SKM-1 (cell line): ENCODE data around the gene KAZN.

Experiments used
- DNase-seq: peaks from one replicate; lab custom pipeline; 2025; ENCODE audit not compliant: unreplicated experiment; lab: John Stamatoyannopoulos, UW

KAZN gene

GRCh38 chr1:15014516-15014915 is 416.0 kb downstream of the KAZN start:
- no peak for DNase-seq

GRCh38 chr1:15016001-15016400 is 417.5 kb downstream of the KAZN start:
- peak; percentile 26 for DNase-seq

DNA sequence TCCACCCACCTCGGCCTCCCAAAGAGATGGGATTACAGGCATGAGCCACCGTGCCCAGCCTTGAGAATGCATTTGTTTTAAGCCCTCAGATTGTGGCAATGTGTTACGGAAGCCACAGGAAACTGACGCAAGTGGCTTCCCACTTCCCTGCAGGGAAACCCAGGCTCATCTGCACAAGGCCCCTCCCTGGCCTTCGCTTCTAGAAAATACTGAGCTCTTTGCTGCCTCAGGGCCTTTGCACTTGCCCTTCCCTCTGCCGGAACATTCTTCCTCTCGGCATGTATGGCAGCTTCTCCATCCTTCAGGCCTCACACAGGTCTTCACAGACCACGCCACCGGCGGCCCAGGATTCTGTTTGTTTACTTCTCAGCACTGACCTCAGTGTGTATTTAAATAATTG is 418.0 kb downstream of the KAZN start:
- DNase-seq, result peak; percentile 59

- no peak for DNase-seq
Measured at GRCh38 chr1:15017120-15017519, 418.6 kb downstream of the KAZN start.

DNA sequence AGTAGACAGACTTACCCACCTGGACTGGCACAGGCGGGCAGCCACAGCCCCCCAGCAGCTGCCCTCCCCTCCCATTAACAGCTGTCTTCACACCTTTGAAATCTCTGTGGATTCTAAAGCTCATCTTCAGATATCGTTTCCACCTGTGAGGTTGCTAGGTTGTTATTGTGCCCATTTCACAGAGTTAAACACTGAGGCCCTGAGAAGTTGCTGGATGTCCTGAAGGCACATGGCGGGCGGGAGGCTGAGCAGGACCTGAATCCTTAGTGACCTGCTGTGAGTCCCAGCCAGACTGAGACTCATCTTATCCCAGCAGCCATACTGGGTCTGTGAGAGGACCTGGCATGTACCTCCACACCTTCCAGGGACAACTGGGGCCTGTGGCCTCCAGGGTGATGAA is 420.3 kb downstream of the KAZN start:
- DNase-seq, result no peak

GRCh38 chr1:15020943-15021745 is 422.7 kb downstream of the KAZN start:
- no peak for DNase-seq

GRCh38 chr1:15022048-15022447 is 423.6 kb downstream of the KAZN start:
- no peak for DNase-seq

- no peak for DNase-seq
Measured at GRCh38 chr1:15023205-15023604, 424.7 kb downstream of the KAZN start.

- no peak for DNase-seq
Measured at GRCh38 chr1:15023976-15024375, 425.5 kb downstream of the KAZN start.

DNA sequence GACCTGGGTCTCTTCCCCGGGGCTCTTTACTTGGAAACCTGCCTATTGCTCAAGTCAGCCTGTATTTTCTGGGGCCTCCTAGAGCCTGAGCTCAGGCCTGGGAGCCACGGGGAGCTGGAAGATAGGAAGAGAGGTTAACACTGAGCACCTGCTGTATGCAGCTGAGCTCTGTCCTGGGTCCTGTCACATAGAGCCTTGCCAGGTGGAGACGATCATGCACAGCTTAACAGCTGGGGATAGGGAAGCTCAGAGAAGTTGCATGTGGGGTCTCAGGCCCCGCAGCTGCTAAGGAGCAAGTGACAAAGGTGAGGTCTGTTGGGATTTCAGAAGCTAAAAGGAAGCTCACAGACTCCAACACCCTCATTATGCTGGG is 427.6 kb downstream of the KAZN start:
- no peak for DNase-seq

DNA sequence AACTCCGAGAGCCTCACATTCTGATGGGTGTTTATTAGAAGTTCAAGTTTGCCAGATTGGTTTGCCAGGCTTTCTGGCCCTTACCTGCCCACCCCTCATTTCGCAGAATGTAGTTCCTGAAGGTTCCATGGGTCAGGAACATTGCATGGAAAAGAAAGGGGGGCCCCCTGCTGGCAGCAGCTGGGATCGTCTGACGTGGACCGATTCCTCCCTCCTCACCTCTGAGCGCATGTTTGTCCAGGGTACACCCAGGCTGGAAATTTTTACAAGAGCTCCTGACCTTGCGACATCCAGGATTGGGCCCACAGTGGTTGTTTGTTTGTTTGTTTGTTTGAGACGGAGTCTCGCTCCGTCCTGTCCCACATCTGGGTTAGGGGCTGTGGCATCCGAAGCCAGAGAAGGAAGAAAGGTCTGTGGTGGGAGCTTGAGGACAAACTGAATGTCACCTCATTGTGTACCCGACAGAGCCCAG is 429.1 kb downstream of the KAZN start:
- no peak for DNase-seq

DNA sequence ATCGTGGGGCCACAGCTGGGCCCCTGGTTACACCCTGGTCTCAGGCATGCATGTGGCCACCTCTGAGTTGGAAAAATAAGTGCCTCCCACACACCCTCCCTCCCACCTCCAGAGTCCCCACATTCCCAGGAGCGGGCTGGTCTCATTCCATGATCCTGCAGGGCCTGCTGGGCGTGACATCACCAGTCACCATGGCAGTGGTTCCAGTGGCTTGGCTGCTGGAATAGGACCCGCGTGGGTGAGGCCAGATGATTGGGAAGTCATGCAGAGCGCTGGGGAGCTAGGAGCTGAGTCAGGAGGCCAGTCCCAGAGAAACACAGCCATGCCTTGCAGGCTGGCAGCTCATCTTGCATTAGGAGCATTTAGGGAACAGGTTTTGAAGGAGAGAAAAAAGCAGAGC is 429.6 kb downstream of the KAZN start:
- no peak for DNase-seq

DNA sequence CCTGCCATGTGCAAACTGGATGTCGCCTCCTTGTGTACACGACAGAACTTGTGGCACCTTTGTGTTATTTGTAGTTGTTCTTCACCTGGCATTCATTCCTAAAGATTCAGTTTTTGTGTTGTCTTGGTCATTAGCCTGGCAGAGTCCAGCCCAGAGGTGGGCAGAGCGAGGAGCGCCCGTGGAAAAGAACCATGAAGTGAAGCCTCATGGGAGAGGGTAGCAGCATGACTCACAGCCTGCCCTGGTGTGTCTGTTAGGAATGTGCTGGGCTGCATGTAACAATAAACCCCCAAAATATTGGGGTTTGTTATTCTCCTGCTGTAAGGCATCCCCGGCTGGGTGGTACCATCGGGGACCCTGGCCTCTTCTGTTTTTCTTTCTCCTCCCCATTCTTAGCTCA is 430.1 kb downstream of the KAZN start:
- DNase-seq, result no peak

GRCh38 chr1:15029036-15029435 is 430.6 kb downstream of the KAZN start:
- no peak for DNase-seq

DNA sequence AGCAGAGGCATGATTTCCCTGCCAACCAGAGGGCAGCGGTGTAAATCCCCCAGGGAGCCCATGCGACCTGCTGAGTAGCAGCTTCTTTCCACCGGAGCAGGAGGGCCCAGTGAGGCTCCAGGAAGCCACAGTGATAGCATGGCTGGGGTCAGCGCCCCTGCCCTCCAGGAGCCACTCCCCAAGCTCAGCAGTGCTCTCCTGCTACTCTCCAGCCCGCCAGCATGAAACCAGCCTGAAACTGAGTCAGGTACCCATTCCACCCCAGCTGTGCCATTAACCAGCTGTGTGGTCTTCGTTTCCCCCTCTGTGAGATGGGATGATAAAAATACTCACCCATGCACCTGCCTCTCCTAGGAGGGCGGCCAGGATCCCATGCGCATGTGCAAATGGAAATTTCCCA is 431.3 kb downstream of the KAZN start:
- DNase-seq, result no peak

- no peak for DNase-seq
Measured at GRCh38 chr1:15031251-15031933, 432.9 kb downstream of the KAZN start.

DNA sequence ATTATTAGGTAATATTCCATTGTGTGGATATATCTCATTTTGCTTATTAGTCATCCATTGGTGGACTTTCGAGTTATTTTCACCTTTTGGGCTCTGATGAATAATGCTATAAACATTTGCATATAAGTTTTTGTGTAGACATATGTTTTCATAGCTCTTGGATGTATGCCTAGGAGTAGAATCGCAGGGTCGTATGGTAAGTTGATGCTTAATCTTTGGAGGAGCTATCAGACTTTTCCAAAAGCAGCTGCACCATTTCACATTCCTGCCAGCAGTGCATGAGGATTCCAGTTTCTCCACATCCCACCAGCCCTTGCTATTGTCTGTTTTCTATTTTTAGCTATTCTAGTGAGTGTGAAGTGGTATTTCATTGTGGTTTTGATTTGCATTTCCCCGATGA is 434.8 kb downstream of the KAZN start:
- no peak for DNase-seq

DNA sequence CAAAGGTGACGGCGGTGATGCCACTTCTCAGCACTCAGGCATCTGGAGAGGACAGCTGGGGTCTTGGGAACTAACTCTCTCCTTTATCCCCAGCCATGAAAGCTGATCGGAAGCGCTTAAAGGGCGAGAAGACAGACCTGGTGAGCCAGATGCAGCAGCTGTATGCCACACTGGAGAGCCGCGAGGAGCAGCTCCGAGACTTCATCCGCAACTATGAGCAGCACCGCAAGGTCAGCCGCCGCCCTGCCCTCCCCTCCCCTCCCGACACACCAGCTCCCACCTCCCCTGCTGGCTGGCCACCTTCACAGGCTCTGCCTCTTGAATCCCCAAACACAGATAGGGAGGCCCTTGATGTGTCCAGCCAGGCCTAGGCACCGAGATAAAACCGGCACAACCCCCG is 436.2 kb downstream of the KAZN start:
- DNase-seq, result no peak

- DNase-seq, result no peak
Measured at GRCh38 chr1:15035236-15035635, 436.8 kb downstream of the KAZN start.

GRCh38 chr1:15036101-15036500 is 437.6 kb downstream of the KAZN start:
- DNase-seq, result no peak

- no peak for DNase-seq
Measured at GRCh38 chr1:15038232-15039016, 439.9 kb downstream of the KAZN start.
